ENCODE results near the gene ZNF22.

DNA sequence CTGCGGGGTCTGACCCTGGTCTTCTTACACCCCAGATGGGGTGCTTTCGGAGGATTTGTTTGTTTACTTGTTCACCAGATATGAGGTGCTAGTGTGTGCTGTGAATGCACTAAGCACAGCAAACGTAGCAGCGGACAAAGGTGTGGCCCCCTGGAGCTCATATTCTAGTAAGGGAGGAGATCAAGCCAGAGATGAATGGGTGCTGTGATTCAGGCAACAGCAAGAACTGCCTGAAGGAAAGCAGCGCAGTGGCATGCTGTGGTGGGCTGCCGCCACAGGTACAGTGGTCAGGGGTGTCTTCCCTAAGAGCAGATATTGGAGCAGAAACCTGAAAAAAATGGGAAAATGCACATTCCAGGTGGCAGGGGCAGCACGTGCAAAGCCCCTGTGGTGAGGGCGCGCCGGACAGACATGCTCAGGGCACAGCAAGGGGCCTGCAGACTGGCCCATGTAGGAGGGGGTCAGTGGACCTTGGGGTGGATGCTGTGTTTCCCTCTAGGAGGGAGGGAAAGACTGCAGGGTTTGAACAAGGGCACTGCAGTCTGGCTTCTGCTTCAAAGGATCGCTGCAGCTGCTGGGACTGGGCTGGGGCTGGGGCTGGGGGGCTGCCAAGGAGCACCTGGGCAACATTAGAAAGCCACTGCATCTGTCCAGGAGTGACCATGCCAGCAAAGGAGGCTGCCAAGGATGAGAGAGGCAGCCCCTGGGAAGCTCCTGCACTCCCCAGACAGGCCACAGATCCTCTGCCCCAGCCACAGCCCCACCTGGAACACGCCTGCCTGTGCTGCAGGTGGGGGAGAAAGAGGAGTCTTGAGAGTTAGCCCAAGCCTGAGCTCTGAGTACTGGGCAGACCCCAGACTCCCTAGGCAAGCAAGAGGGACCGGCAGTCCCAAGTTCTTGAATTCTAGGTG, 21.2 kb upstream of the ZNF22 start:
- TF ChIP-seq CTCF (IDR thresholded peaks at IDR 0.05) (no peak), TCF7L2 (IDR thresholded peaks at IDR 0.05; ENCODE audit: low read depth, low read length) (no peak), REST (IDR thresholded peaks at IDR 0.05; ENCODE audit: insufficient read depth in 1 of 2, low read depth in 2 of 2, low read length in 1 of 2) (no peak), POLR2AphosphoS5 (IDR thresholded peaks at IDR 0.05; ENCODE audit: low read depth, low read length) (no peak), SIN3A (IDR thresholded peaks at IDR 0.05; ENCODE audit: borderline replicate concordance, insufficient read depth, low read depth, low read length) (no peak)
